Measurements from ENCODE around the gene TANGO2. TPM values are rescaled to one million over a fixed set of nuclear protein-coding genes. Genes with fewer than 3 reads are reported as not detected.

TANGO2 gene
- total RNA-seq, 1 experiment from 2014 or later: 17.0 TPM

DNA sequence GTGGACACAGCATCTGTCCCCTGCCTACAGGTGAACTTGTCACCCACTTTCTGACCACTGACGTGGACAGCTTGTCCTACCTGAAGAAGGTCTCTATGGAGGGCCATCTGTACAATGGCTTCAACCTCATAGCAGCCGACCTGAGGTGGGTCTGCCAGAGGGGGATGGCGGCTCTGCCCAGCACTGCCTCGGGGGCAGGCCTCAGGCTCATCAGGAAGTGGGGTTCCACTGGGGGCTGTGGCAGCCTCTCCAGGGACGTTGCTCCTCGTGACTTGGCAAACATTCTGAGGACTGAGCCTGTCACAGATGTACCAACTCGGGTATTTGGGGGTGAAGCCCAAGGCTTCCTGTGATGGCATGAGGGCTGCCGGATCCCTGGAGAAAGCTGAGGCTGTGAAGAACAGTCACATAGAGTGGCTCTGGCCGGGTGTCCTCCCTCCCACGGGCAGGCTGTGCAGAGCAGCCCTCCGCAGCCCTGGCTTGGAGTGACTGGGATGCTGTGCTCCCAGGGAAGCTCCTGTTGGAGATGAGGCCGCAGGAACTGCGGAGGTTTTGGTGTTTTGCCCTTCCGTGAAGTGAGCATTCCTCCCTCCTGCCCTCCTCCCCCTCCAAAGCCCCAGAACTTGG lies 32.6 kb downstream of the TANGO2 start:
- TF ChIP-seq FOSL1 (IDR thresholded peaks at IDR 0.05; ENCODE audit: low read depth) (no peak), YY1 (IDR thresholded peaks at IDR 0.05; ENCODE audit: extremely low read depth, insufficient replicate concordance, low read depth, low read length) (no peak), SIN3A (IDR thresholded peaks at IDR 0.05; ENCODE audit: low read depth) (no peak), POLR2AphosphoS5 (IDR thresholded peaks at IDR 0.05; ENCODE audit: low read depth, low read length) (no peak), SRF (IDR thresholded peaks at IDR 0.05; ENCODE audit: low read depth) (no peak), RAD21 (IDR thresholded peaks at IDR 0.05; ENCODE audit: low read depth) (no peak), ELF1 (IDR thresholded peaks at IDR 0.05; ENCODE audit: borderline replicate concordance, low read depth) (no peak), POLR2A (IDR thresholded peaks at IDR 0.05; ENCODE audit: borderline replicate concordance, extremely low read depth, insufficient read depth, insufficient read length) (no peak), ZNF274 (IDR thresholded peaks at IDR 0.05; ENCODE audit: low read depth, low read length) (no peak), CEBPB (IDR thresholded peaks at IDR 0.05; ENCODE audit: low read depth) (no peak), TCF7L2 (IDR thresholded peaks at IDR 0.05; ENCODE audit: borderline replicate concordance, extremely low read depth, insufficient read depth, insufficient read length) (no peak), JUND (IDR thresholded peaks at IDR 0.05) (no peak), CBX3 (IDR thresholded peaks at IDR 0.05; ENCODE audit: low read depth) (no peak), EGR1 (IDR thresholded peaks at IDR 0.05; ENCODE audit: low read depth) (no peak)
- TF ChIP-seq, protein P1, sequence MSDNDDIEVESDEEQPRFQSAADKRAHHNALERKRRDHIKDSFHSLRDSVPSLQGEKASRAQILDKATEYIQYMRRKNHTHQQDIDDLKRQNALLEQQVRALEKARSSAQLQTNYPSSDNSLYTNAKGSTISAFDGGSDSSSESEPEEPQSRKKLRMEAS (IDR thresholded peaks at IDR 0.05): no peak
- TF ChIP-seq, protein P2, sequence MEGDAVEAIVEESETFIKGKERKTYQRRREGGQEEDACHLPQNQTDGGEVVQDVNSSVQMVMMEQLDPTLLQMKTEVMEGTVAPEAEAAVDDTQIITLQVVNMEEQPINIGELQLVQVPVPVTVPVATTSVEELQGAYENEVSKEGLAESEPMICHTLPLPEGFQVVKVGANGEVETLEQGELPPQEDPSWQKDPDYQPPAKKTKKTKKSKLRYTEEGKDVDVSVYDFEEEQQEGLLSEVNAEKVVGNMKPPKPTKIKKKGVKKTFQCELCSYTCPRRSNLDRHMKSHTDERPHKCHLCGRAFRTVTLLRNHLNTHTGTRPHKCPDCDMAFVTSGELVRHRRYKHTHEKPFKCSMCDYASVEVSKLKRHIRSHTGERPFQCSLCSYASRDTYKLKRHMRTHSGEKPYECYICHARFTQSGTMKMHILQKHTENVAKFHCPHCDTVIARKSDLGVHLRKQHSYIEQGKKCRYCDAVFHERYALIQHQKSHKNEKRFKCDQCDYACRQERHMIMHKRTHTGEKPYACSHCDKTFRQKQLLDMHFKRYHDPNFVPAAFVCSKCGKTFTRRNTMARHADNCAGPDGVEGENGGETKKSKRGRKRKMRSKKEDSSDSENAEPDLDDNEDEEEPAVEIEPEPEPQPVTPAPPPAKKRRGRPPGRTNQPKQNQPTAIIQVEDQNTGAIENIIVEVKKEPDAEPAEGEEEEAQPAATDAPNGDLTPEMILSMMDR (IDR thresholded peaks at IDR 0.05 in 2 of 3, conservative IDR thresholded peaks at IDR 0.05 in 1 of 3; ENCODE audit: borderline replicate concordance in 1 of 3, insufficient read depth in 1 of 3, low read depth in 2 of 3, low read length in 2 of 3): no peak
- TF ChIP-seq, protein P3, sequence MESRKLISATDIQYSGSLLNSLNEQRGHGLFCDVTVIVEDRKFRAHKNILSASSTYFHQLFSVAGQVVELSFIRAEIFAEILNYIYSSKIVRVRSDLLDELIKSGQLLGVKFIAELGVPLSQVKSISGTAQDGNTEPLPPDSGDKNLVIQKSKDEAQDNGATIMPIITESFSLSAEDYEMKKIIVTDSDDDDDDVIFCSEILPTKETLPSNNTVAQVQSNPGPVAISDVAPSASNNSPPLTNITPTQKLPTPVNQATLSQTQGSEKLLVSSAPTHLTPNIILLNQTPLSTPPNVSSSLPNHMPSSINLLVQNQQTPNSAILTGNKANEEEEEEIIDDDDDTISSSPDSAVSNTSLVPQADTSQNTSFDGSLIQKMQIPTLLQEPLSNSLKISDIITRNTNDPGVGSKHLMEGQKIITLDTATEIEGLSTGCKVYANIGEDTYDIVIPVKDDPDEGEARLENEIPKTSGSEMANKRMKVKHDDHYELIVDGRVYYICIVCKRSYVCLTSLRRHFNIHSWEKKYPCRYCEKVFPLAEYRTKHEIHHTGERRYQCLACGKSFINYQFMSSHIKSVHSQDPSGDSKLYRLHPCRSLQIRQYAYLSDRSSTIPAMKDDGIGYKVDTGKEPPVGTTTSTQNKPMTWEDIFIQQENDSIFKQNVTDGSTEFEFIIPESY (IDR thresholded peaks at IDR 0.05; ENCODE audit: extremely low read depth, insufficient replicate concordance, low read length): no peak
- TF ChIP-seq, protein P4, sequence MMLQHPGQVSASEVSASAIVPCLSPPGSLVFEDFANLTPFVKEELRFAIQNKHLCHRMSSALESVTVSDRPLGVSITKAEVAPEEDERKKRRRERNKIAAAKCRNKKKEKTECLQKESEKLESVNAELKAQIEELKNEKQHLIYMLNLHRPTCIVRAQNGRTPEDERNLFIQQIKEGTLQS (IDR thresholded peaks at IDR 0.05): no peak
- TF ChIP-seq, protein P5, sequence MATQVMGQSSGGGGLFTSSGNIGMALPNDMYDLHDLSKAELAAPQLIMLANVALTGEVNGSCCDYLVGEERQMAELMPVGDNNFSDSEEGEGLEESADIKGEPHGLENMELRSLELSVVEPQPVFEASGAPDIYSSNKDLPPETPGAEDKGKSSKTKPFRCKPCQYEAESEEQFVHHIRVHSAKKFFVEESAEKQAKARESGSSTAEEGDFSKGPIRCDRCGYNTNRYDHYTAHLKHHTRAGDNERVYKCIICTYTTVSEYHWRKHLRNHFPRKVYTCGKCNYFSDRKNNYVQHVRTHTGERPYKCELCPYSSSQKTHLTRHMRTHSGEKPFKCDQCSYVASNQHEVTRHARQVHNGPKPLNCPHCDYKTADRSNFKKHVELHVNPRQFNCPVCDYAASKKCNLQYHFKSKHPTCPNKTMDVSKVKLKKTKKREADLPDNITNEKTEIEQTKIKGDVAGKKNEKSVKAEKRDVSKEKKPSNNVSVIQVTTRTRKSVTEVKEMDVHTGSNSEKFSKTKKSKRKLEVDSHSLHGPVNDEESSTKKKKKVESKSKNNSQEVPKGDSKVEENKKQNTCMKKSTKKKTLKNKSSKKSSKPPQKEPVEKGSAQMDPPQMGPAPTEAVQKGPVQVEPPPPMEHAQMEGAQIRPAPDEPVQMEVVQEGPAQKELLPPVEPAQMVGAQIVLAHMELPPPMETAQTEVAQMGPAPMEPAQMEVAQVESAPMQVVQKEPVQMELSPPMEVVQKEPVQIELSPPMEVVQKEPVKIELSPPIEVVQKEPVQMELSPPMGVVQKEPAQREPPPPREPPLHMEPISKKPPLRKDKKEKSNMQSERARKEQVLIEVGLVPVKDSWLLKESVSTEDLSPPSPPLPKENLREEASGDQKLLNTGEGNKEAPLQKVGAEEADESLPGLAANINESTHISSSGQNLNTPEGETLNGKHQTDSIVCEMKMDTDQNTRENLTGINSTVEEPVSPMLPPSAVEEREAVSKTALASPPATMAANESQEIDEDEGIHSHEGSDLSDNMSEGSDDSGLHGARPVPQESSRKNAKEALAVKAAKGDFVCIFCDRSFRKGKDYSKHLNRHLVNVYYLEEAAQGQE (IDR thresholded peaks at IDR 0.05; ENCODE audit: low read depth): no peak

More for the DNA sequence above, 32.6 kb downstream of the TANGO2 start:
- Histone ChIP-seq H3K36me3 (ENCODE audit: control insufficient read depth in 1 of 2, insufficient read depth in 2 of 2, low read length in 2 of 2) (peaks cover 3% of the 10 kb centered on the region in 2 experiments; a peak in 2 of 4 replicates), H3K79me2 (ENCODE audit: insufficient read depth, low read length) (no peaks in the 10 kb centered on the region), H3K27ac (ENCODE audit: low read depth, low read length) (no peak overlapping the region), H3K9me2 (ENCODE audit: insufficient read depth) (no peaks in the 10 kb centered on the region), H3K9ac (ENCODE audit: low read length) (no peak overlapping the region), H3K4me3 (replicated peaks in 1 of 2; ENCODE audit: low read depth in 1 of 2, low read length in 2 of 2) (no peak overlapping the region), H3K4me1 (ENCODE audit: control insufficient read depth in 1 of 2, insufficient read depth in 2 of 2, low read length in 2 of 2) (no peaks in the 10 kb centered on the region), H3K9me3 (ENCODE audit: control insufficient read depth in 1 of 2, insufficient read depth in 1 of 2, low read depth in 1 of 2, low read length in 2 of 2) (no peaks in the 10 kb centered on the region), H3K27me3 (ENCODE audit: insufficient read depth, low read length) (no peaks in the 10 kb centered on the region), H3K4me2 (ENCODE audit: low read length) (no peak overlapping the region), H4K20me1 (ENCODE audit: insufficient read depth) (no peaks in the 10 kb centered on the region), H2AFZ (ENCODE audit: low read depth, low read length, poor library complexity, severe bottlenecking) (no peak overlapping the region)
- ChIA-PET POLR2A (no interaction called here), CTCF (no interaction called here), RAD21 (ENCODE audit: low non-redundant PET in 1 of 2, low total read pairs in 2 of 2, uncharacterized antibody in 2 of 2, unreplicated experiment in 2 of 2) (no interaction called here)
- no TSS peak for BruUV-seq (replicated peaks)
- ATAC-seq (no peak), DNase-seq (ENCODE audit: low read depth, low spot score) (no peak)
- intact Hi-C loops (cut with micrococcal nuclease): no loop called here

All from HCT116 (cell line).